Hematopoietic multipotent progenitor cell treated with erythropoietin and hydrocortisone succinate and interleukin-3 and kit ligand, for 17 days (in vitro differentiated cells): ENCODE results near the gene MFN1.

ENCODE experiments used
- DNase-seq: peaks from one replicate; pipeline ENCODE4 v3.0.0-alpha.2; 2015; ENCODE audit warnings: low spot score

The MFN1 gene

GRCh38 chr3:179430277-179430870 is 82.9 kb downstream of the MFN1 start:
- no peak for DNase-seq

GRCh38 chr3:179432021-179432420 is 84.5 kb downstream of the MFN1 start:
- no peak for DNase-seq

- no peak for DNase-seq
These were observed 84.9 kb downstream of the MFN1 start for GRCh38 chr3:179432451-179432850.

GRCh38 chr3:179436517-179436916 is 89.0 kb downstream of the MFN1 start:
- DNase-seq, result no peak

GRCh38 chr3:179438841-179439240 is 91.3 kb downstream of the MFN1 start:
- DNase-seq, result no peak
